Stimulated activated CD4-positive, alpha-beta T cell treated with anti-CD3 and anti-CD28 coated beads, Interleukin-15, amount 100 ng/mL, for 24 hours (primary cell): ENCODE measurements around the gene ERBB4.
"Not testable (repeated sequence)": the region's sequence is repeated elsewhere in the genome, so short reads cannot be mapped to it uniquely, and the experiment has no call there.

Experiments
- DNase-seq: peaks from one replicate; pipeline ENCODE4 v3.0.0-alpha.2; 2020

Gene ERBB4

DNA sequence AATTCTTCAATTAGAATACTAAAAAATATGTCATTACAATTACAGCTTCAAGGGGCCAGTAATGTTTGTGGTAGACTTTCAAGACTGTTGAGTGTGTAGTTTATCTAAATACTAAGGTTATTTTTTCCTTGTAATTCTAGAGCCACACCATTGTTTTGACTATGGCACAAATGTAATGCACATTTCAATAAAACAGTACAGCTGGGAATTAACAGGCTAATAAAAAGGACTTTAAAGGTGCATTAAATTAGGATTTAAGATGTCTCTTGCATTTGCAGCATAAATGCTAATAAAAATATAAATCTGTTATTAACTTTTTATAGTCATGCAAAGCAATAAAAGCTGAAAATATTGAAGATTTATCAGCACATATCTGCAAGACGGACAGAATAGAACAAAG is 344.8 kb downstream of the ERBB4 start:
- no peak for DNase-seq

DNA sequence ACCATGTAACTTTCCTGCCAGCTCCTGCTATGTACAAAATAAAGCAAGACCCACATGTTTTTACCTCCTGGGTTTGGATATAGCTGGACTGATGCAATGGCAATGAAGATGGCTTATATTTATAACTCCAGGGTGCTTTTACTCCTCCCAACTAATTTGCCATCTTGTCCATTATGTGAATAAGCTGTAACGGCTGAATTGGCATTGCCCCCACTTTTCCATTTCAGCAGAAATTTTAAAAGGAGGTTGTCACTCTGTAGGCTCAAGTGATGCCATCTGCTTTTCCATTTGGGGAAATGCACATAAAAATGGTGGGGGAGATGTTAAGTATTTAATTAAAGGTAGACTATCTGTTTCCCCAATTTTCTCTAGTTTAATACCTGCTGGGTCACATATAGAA is 345.5 kb downstream of the ERBB4 start:
- DNase-seq: no peak

DNA sequence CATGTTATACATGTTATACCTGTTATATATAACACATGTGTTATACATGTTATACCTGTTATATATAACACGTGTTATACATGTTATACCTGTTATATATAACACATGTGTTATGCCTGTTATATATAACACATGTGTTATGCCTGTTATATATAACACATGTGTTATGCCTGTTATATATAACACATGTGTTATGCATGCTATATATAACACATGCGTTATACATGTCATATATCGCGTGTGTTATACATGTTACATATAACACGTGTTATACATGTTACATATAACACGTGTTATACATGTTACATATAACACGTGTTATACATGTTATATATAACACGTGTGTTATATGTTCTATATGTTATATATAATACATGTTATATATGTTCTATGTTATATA is 347.2 kb downstream of the ERBB4 start:
- DNase-seq: not testable (repeated sequence)

DNA sequence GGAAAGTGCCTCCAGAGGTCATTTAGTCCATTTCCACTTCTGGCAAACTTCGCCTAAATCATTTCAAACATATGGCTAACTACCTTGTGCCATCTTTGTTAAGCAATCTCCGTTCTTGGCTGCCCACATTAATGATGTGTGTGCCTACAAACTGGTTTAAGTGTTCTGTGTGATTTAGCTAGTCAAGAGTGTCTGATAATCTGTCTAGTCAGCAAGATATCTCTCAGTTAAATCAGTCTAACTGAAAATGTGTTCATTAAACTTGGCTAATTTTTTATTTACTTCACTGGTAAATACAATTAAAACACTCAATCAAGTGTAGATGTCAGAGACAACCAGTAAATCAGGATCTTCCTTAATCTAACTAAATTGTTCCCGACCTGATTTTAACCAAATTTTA is 352.4 kb downstream of the ERBB4 start:
- no peak for DNase-seq

DNA sequence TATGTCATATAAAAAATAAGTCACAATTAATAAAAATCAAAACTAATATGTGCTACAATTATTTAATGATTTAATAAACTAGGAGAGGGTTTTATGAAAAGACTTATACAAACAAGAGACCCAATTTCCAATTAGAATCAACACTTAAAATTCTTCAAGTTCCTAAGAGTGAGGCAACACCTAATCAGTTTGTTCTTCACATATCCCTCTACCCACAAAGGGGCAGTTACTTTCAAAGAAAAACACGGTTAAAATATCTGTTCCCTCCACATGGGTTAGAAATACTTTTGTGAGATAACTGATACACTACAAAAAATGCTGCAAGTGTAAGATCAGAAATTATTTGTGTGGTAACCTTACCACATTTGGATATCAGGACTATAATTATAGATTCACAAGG is 357.0 kb downstream of the ERBB4 start:
- no peak for DNase-seq

DNA sequence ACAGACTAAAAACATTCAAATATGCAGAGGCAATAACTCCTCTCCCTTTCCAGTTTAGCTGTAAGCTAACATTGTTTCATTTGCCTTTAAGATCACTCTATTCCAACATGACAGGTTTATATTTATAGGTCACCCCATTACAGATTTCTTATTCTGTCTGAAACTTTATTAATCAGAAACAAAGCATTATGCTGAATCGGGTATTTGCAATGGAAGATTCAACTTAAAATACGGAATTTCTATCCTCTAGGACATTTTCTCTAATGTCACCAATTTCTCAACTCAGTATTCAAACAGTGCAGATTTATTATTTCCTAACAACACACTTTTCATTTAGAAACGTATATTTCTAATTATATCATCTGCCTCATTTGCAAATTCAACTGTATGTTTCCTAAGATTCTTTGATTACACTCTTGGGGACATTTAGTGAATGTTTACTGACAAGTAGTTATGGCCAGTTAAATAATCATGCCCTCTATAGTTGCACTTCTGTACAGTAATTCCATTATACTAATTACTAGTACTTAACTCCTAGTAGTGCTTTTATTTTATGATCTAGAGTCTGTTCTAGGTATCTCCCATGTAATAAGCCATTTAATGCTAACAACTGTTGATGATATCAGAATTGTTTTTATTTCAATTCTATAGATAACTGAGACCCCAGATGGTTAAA is 358.1 kb downstream of the ERBB4 start:
- no peak for DNase-seq

DNA sequence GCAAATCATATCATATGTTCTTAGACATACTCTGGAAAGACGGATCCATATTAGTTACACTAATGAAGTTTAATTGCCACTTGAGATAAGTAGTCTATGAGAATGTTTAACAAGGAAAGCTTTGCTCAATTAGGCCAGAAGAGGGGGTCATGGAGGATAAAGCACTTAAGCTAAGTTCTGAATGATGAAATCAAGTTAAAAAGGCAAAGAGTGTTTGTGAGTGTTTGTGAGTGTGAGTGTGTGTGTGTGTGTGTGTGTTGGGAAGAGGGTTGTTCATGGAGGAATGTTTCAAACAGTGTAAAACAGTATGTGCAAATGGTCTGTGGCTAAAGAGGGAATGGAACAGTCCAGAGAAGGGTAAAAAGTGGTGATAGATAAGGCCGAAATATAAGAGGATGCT is 360.9 kb downstream of the ERBB4 start:
- no peak for DNase-seq

DNA sequence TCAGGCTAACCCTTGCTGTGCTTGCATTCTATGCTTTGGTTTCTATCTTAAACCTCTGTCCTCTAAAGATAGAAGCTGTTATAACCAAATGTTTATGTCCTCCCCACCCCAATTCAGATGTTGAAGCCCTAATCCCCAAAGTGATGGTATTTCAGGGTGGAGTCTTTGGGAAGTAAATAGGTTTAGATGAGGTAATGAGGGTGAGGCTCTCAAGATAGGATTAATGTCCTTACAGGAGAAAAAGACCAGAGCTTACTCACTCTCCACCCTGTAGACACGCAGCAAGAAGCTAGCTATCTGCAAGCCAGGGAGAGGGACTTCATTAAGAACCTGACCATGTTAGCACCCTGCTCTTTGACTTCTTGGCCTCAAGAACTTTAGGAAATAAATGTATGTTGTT is 362.5 kb downstream of the ERBB4 start:
- no peak for DNase-seq

DNA sequence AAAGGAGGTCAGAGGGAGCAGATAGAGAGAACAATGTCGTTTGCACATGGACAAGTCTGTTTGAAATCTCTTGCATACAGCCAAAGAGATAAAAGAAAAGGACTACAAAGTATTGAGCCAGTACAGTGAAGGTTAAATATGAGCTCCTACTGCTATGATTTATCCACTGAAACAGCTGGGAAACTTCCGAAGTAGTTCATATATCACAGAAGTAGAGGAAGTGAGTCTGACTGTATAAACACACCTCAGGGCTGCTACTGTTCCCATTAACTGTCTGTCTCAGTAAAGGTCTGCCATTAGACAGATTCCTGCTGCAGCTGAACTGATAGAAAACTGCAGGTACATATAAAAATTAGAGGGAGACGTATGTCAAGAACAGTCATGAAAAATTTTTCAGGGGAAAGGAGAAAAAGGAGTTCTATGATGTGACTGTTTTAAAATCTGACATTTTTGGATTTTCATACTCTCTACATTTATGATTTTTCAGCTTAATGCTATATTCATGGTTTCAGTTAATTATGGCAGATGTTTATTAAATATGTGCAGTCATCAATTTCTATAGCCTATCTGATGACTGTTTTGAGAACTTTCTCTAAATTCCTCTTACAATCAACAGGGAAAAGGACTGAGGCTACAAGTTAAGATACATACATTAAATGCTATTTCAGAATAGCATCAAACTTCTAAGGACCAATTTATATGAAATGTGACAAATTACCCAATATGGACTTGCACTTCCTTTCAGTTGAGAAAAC is 364.7 kb downstream of the ERBB4 start:
- no peak for DNase-seq

DNA sequence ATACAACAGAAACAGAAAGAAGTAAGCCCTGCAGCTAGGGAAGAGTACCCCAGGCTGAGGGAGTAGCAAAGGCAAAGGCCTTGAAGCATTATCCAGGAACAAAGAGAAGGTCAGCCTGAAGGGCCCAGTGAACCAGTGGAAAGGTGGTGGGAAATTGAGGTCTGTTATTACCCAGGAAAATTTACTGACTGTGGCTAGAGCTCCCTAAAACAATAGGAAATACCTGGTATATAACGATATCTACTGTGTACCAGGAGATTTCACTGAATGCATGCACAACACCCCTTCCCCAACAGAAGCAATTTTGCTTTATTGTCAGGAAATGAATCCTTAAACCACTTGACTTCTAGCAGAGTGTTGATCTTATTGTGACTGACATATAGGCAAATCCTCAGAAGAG is 365.3 kb downstream of the ERBB4 start:
- DNase-seq: no peak

DNA sequence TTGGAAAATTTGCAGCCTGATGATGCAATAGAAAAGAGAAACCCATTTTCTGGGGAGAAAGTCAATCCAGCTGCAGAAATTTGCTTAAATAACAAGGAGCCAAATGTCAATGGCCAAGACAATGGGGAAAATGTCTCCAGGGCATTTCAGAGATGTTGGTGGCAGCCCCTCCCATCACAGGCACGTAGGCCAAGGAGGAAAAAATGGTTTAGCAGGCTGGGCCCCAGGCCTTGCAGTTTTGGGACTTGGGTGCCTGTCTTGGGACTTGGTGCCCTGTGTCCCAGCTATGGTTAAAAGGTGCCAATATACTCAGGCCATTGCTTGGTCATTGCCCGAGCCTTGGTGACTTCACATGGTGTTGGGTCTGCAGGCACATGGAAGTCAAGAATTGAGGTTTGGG is 368.2 kb downstream of the ERBB4 start:
- no peak for DNase-seq

DNA sequence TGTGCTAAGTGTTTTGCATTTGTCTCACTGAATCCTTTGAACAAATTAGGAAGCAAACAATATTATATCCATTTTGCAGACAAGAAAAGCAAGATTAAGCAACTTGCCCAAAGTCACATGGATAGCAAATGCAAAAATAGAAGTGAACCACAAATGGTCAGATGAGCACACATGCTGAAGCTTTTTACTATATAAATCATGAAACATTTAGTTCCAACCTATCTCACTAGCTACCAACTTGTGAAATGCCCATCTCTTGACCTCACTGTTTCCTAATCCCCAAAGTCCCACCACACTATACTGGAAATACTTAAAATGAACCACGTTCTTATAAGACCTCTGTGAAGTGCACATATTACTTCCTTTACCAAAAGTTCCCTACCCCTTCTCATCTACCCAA is 380.5 kb downstream of the ERBB4 start:
- no peak for DNase-seq

DNA sequence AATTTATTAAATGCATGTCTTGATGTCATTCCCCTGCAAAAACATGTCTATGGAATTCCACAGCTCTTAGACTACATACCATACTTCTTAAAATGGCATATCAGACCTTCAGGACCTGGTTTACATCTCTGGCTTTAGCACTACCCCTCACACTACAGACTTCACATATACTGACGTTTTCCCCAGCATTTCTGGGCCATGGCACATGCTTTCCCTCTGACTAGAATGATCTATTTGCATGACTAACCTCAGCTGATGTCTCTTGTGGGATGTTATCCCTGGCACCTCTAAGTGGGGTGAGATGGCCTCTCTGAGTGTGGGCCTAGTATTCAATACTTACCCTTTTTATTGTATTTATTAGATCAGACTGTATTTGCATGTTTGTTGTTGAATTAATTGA is 381.6 kb downstream of the ERBB4 start:
- DNase-seq: no peak

DNA sequence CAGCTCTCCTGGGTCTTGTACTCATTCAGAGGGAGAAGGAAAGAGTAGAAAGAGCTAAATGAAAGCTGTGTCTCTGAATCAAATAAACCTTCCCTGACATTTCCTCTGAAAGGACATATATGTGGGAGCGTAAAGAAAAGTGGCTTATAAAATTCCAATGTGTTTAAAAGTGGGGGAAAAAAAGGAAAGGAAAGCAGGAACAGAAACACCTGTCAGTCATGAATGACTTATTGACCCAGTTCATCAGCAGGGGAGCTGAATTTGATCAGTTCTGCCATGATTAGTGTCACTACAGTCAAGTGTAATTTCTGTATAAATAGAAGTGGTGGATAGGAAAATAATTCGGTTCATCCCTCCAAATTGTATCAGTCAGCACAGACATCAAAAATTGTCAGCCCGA is 382.5 kb downstream of the ERBB4 start:
- no peak for DNase-seq

DNA sequence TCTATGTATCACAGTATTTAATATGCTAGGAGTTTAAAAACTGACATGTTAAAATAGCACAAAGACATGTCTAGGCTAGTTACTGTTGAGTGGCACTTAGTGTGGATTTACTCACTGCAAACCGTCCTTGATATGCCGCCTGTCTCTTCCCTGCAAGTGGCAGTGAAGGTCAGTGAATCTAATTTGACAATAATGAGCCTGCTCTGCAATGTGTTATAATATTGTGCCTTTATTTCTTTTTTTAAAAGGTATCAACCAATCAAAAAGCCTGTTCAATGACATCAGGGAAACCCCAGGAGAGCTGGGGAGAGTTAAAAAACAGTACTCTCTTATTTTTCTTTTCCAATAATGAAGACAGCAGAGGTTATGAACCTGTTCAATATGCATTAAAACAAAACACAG is 384.1 kb downstream of the ERBB4 start:
- DNase-seq: no peak

DNA sequence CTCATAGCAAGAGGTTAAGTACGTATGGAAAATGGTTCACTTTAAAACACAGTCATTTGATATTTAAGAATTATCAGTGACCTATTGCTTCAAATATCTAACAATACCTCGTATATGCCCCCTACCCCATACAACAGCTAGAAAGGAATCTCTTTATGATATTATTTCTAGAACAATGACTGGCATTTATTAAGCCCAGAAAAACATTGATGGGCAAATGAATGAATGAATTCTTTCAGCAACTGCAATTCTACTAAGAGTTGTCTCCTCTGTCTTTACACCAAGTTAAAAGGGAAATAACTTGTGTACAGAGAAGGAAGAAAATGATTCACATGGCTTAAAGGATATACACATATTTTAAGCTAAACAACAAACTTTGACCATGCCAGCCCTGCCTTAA is 384.7 kb downstream of the ERBB4 start:
- DNase-seq: no peak

DNA sequence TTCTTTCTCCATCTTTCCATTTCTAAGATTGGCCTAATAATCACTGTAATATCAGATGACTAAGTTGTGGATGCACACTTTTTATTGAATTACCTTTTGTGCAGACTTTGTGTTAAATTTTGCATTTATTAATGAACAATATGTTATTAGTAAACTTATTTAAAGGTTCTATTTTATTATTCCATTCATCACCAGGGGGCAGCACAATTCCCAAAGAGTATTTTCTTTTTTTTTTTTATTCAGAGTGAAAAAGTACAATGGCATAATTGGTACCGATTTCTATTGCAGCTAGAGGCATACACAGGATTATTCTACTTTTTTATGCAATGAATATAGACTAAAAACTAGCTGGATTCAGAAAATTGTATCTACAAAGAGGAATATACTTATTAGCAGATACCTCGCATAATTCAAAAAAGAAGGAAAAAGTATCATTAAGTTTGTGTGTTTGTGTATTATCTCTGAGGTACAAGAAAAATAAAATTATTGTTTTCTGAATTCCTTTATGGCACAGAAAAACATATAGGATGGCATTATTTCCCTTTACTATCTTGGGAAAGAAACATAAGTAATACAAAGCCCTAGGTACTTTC is 390.6 kb downstream of the ERBB4 start:
- DNase-seq: no peak

DNA sequence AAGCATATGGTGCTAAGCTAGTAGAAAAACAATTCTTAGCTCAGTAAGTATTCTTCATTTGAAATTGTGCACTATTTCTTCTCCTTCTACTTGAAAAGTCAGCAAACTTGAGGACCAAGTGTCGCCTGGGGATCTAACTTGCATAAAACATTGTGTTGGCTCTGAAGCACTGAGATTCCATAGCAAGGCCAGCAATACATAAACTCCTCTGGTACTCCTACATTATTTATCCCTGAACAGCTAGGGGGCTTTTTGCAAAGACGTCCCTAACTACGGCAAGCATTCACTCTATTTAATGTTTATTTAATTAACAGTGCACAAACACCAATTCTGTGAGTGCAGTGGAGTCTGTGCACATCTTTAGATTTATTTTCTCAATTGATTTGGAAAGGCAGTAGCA is 392.2 kb downstream of the ERBB4 start:
- DNase-seq: no peak

DNA sequence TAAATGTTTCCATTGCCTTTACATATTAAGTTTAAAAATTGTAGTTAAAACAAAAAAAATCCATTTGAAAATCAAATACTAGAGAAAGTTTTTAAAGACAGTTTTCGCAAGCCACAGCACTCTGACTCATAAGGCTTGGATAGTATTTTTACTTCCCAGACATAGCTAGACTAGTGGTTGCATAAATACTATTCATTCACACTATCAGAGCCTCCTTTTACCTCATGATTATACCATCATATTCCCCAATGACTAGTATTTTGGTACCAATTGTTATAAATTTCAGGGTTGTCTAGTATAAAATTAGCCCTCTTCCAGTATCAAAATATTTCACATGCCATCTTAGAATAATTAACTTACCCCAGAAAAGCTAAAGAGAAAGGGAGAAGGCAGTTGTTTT is 393.5 kb downstream of the ERBB4 start:
- no peak for DNase-seq

DNA sequence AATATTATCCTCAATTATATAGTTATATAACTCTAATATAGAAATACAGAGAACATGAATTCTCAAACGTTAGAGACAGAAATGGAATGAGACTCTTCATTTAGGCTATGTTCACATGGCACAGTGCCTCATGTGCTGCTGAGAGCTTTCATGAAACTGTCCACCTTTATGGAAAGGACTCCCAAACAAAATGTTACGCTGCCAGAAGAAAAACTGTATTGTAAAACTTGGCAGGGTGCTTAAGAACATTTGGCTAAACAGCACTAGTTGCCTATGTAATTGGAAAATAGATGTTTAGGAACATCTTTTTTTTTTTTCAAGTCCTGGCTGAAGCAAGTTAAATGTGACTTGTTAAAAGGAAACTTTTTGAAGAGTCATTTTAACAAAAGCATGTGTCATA is 396.0 kb downstream of the ERBB4 start:
- DNase-seq: no peak

DNA sequence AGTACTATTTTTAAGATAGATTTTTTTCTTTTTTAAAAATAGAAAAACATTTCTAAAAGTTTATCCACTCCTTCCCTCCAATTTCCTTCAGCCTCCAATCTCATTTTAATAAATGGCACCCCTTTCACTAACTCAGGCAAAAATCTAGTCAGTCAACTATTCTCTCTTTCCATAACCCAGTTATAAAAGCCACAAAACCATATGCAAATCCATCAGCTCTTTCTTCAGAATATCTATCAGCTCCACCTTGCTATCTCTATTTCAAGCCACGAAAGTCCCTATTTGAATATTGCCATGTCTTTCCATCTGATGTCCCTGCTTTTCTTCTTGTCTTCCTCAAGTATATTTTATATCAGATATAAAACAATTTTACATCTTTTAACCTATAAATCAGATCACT is 397.1 kb downstream of the ERBB4 start:
- no peak for DNase-seq

DNA sequence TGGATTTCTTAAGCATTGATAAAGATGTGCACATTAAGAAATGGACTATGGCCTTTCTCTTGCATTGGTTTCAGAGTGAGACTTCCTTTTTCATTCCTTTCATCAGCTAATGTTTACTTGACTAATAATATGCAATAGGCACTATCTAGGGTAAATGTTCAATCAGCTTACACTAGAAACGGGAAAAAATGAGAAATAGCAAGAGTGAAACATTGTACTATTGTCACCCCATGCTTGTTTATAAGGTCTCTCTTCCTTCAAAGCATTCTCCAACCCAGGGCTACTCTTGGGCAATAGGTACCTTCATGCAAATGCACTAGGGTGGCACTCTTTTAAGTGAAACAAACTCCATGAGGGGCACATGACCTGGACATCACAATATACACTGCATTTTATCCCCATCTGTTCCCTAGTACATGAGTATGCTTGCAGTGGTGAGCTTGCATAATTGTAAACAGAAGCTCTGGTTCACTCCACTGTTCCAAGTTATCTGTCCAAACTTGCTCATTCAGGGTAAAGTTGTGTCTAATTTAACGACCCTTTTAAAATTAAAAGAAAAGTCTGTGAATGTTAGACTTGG is 402.3 kb downstream of the ERBB4 start:
- DNase-seq: no peak

DNA sequence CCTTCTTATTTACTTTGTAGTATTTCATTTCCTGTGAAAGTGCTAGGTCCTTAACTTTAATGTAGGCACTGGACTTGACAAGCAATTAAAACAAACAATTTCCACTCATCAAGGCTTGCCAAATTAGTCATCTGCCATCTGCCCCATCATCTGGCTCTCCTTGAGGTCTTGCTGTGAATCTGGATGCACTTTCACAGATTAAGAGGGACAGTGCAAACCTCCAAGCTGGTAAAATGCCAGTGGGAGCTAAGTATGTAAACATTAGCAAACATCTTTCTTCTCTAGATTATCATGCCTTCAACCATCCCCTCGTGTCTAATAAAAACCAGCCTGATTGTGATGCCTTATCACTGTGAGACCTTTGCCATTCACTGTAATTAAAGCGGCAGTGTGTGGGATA is 402.9 kb downstream of the ERBB4 start:
- DNase-seq: no peak

DNA sequence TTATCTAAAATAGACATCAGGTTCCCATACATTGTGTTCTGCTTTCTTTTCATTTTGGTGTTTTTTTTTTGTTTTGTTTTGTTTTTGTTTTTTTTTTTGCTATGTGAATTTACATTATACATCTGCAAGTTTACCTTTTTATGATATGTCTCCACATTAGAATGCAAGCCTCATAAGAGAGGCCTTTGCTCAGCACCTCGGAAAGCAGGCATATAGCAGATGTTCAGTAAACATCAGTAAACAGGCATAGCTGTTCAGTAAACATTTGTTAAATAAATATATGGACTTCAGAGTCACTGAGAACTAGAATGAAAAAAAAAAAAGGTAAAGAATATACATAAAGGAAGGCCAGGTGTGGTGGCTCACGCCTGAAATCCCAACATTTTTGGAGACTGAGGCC is 405.3 kb downstream of the ERBB4 start:
- DNase-seq: no peak
